K562 (cell line): ENCODE measurements around the gene EBF4. TPM values are rescaled to one million over a fixed set of nuclear protein-coding genes. Genes with fewer than 3 reads are reported as not detected.

ENCODE experiments used
- ATAC-seq: fragments of 200-7000 bp; cut with Tn5 transposase; 3 replicates; pipeline ENCODE4 v1.9.1; 2020; ENCODE audit warnings: moderate library complexity
- BruUV-seq: library from RNA; stranded (reverse); fragments of 400-500 nt; replicated peaks from 2 replicates; lab custom pipeline; 2021; lab: Mats Ljungman, UMichigan
- CTCF ChIA-PET: fragments of 300-600 bp; formaldehyde crosslinking; extraction: SDS; loops from one replicate; lab custom pipeline; 2021; ENCODE audit warnings: low intra/inter-chr PET ratio; lab: Yijun Ruan, JAX
- POLR2A ChIA-PET: fragments of 300-600, 350-650 bp; sonication (Branson Sonifier 250); formaldehyde crosslinking; extraction: SDS; loops from one replicate; lab custom pipeline; 2021; ENCODE audit warnings: antibody characterized with exemption, inconsistent platforms; lab: Yijun Ruan, JAX
- DNase-seq, 4 experiments: peaks; one replicate each; pipeline versions ENCODE4 v3.0.0 to v3.0.0-alpha.2; 2011 to 2018; ENCODE audit warnings: low spot score in 3 of 4, mixed read lengths in 3 of 4; ENCODE audit errors: extremely low read depth in 1 of 4
- FAIRE-seq: peaks from 2 replicates; lab custom pipeline; 2011; peaks lifted over from hg19 to GRCh38; lab: Jason Lieb, UNC
- H2AFZ ChIP-seq: 2 replicates; pipeline ENCODE4 v1.6.0; 2011; ENCODE audit warnings: low read depth, low read length, control low read depth, inconsistent platforms
- H3K27ac ChIP-seq: fragments of 200-600 bp; 3 replicates; pipeline ENCODE4 v1.8.0; 2011; ENCODE audit warnings: low read depth, mild to moderate bottlenecking, control low read depth, inconsistent platforms, low read length, moderate library complexity, mixed read lengths; ENCODE audit errors: extremely low read depth
- H3K27me3 ChIP-seq, 2 experiments: fragments of 300-600 bp in 1 of 2; 2 replicates in 1 of 2; 3 replicates in 1 of 2; pipeline versions ENCODE4 v1.6.0 to v1.8.0; 2011; ENCODE audit warnings: inconsistent platforms in 2 of 2, low read length in 2 of 2, mild to moderate bottlenecking in 1 of 2, mixed read lengths in 1 of 2, moderate library complexity in 1 of 2; ENCODE audit not compliant: control insufficient read depth in 2 of 2, insufficient read depth in 2 of 2
- H3K36me3 ChIP-seq: fragments of 300-600 bp; 3 replicates; pipeline ENCODE4 v1.8.0; 2011; ENCODE audit warnings: mild to moderate bottlenecking, low read length, inconsistent platforms; ENCODE audit not compliant: control insufficient read depth, insufficient read depth
- H3K4me1 ChIP-seq, 2 experiments: fragments of 200-600 bp in 1 of 2; replicated peaks in 1 of 2; 2 replicates in 1 of 2; 3 replicates in 1 of 2; pipeline versions ENCODE4 v1.5.1 to v1.8.0; 2011; ENCODE audit warnings: inconsistent platforms in 2 of 2, low read length in 2 of 2, mild to moderate bottlenecking in 1 of 2, mixed read lengths in 1 of 2, moderate library complexity in 1 of 2; ENCODE audit not compliant: control insufficient read depth in 2 of 2, insufficient read depth in 2 of 2
- H3K4me2 ChIP-seq: 2 replicates; pipeline ENCODE4 v1.6.1; 2011; ENCODE audit warnings: low read length, control low read depth, inconsistent platforms, mixed read lengths; ENCODE audit not compliant: insufficient read depth
- H3K4me3 ChIP-seq: fragments of 200-600 bp; sonication (generic), shearing (Covaris generic); 2 replicates; pipeline ENCODE4 v1.5.1; 2016; ENCODE audit warnings: control low read depth, inconsistent platforms
- H3K79me2 ChIP-seq: fragments of 200-600 bp; 3 replicates; pipeline ENCODE4 v1.8.0; 2011; ENCODE audit warnings: low read length, inconsistent platforms; ENCODE audit not compliant: control insufficient read depth, insufficient read depth
- H3K9ac ChIP-seq, 2 experiments: 2 replicates each; pipeline versions ENCODE4 v1.6.0 to v1.6.1; 2011; ENCODE audit warnings: low read depth in 2 of 2, low read length in 2 of 2, control low read depth in 1 of 2, inconsistent platforms in 1 of 2, mild to moderate bottlenecking in 1 of 2, mixed read lengths in 1 of 2; ENCODE audit not compliant: insufficient read depth in 1 of 2
- H3K9me1 ChIP-seq: one replicate; pipeline ENCODE4 v1.6.0; 2011; ENCODE audit warnings: inconsistent platforms, mild to moderate bottlenecking, low read length, moderate library complexity; ENCODE audit not compliant: control insufficient read depth, insufficient read depth
- H3K9me3 ChIP-seq: replicated peaks from 2 replicates; pipeline ENCODE4 v1.5.1; 2011; ENCODE audit warnings: low read depth, low read length, inconsistent platforms; ENCODE audit not compliant: control insufficient read depth, insufficient read depth
- H4K20me1 ChIP-seq: replicated peaks from 2 replicates; pipeline ENCODE4 v1.6.1; 2011; ENCODE audit warnings: low read length, inconsistent platforms, mixed read lengths; ENCODE audit not compliant: control insufficient read depth, insufficient read depth
- BCL6 ChIP-seq: fragments of 250-450 bp; sonication (Bioruptor Pico); IDR thresholded peaks from 2 replicates; pipeline ENCODE4 v1.4.0; 2020
- ETV1 ChIP-seq: fragments of 450-650 bp; conservative IDR thresholded peaks from 2 replicates; pipeline ENCODE4 v1.6.1; 2016; ENCODE audit warnings: missing genetic modification characterization, control low read depth, low read depth, missing compliant biosample characterization
- GTF2B ChIP-seq: IDR thresholded peaks from 2 replicates; pipeline ENCODE4 v1.6.1; 2011; ENCODE audit not compliant: insufficient read length; ENCODE audit errors: extremely low read depth
- KDM2B ChIP-seq: fragments of 250-450 bp; sonication (Bioruptor Pico); IDR thresholded peaks from 2 replicates; pipeline ENCODE4 v1.8.0; 2021; ENCODE audit warnings: mild to moderate bottlenecking, moderate library complexity
- MEIS2 ChIP-seq: fragments of 450-650 bp; IDR thresholded peaks from 2 replicates; pipeline ENCODE4 v1.6.1; 2014; ENCODE audit warnings: mild to moderate bottlenecking; ENCODE audit not compliant: partially characterized antibody
- SREBF1 ChIP-seq: fragments of 150-350 bp; IDR thresholded peaks from 2 replicates; pipeline ENCODE4 v1.6.1; 2014; ENCODE audit warnings: antibody characterized with exemption, low read depth, low read length, borderline replicate concordance
- SREBF2 ChIP-seq: sonication (generic); formaldehyde crosslinking; IDR thresholded peaks from 2 replicates; pipeline ENCODE4 v1.4.0; 2020; ENCODE audit warnings: mild to moderate bottlenecking, missing genetic modification reagents
- TAF7 ChIP-seq: fragments of 450-650 bp; IDR thresholded peaks from 2 replicates; pipeline ENCODE4 v1.6.1; 2016; ENCODE audit warnings: missing genetic modification characterization, missing compliant biosample characterization
- TEAD4 ChIP-seq, 2 experiments: sonication (generic) in 1 of 2; formaldehyde crosslinking in 1 of 2; IDR thresholded peaks; 2 replicates each; pipeline versions ENCODE4 v1.6.1 to v1.8.0; 2012 to 2022; ENCODE audit warnings: borderline replicate concordance in 1 of 2, inconsistent platforms in 1 of 2, low read length in 1 of 2, mild to moderate bottlenecking in 1 of 2, missing genetic modification reagents in 1 of 2
- ZNF224 ChIP-seq: sonication (generic); formaldehyde crosslinking; IDR thresholded peaks from 2 replicates; pipeline ENCODE4 v1.8.0; 2022; ENCODE audit warnings: mild to moderate bottlenecking, missing genetic modification reagents
- ZNF592 ChIP-seq: fragments of 450-650 bp; IDR thresholded peaks from 2 replicates; pipeline ENCODE4 v1.6.1; 2017; ENCODE audit warnings: antibody characterized with exemption, mild to moderate bottlenecking
- WGBS: fragments of 100-300 bp; shearing (Covaris generic); methylation state at CpG from one replicate; pipeline ENCODE4 v1.1.6; 2016; ENCODE audit warnings: low coverage, mixed read lengths; ENCODE audit not compliant: insufficient coverage; ENCODE audit errors: missing lambda C conversion rate; 5-methylcytosine and 5-hydroxymethylcytosine counted together
- in situ Hi-C: fragments of 300-500 bp; cut with MboI; formaldehyde crosslinking; loops from 4 replicates; pipeline ENCODE4 v1.15.0; 2018; ENCODE audit warnings: inconsistent platforms, mixed read lengths
- intact Hi-C: fragments of 100-400 bp; cut with micrococcal nuclease; formaldehyde crosslinking; loops from 2 replicates; pipeline ENCODE4 v1.14.2; 2022
- polyA plus RNA-seq, 8 experiments: library from polyadenylated mRNA; depleted of rRNA in 4 of 8; stranded (reverse) in 5 of 8; unstranded in 3 of 8; fragments of >200 nt; fragmentation: Nextera tagmentation in 2 of 8; fragmentation: Illumina TruSeq in 1 of 8; extraction: Ambion mirVana in 2 of 8; extraction: Trizol in 1 of 8; gene quantifications; 2 replicates each; pipeline versions ENCODE4 v1.2.1 to v1.2.3, GENCODE V29; 2011 to 2014; ENCODE audit warnings: inconsistent platforms in 1 of 8, missing spikeins in 1 of 8
- total RNA-seq, 7 experiments: library from RNA; depleted of rRNA in 6 of 7; stranded (reverse); fragments of >200 nt in 6 of 7; fragmentation: Illumina TruSeq in 2 of 7; extraction: Trizol in 2 of 7; gene quantifications; 2 replicates each; pipeline versions ENCODE4 v1.2.1 to v1.2.3, GENCODE V29; 2011 to 2021; ENCODE audit warnings: low replicate concordance in 1 of 7

Gene EBF4
- total and polyA plus RNA-seq, 9 of the 15 experiments (the other 6 are each of a cell fraction or from before 2014, with no cell fraction given) = 0.09 TPM; not detected in 8

- intact Hi-C loops = no loop called here
- WGBS = 0% methylated on average over 5 of the region's 5 CpGs
- no peak for FAIRE-seq
Observed at GRCh38 chr20:2701671-2702081, 9.1 kb downstream of the EBF4 start.

GRCh38 chr20:2703716-2704475 is 11.3 kb downstream of the EBF4 start:
- no peak overlapping the region for H3K4me3 ChIP-seq
- in situ Hi-C loops (no loop called here), intact Hi-C loops (no loop called here)
- CTCF ChIA-PET = no interaction called here
- no peak overlapping the region for H3K4me2 ChIP-seq
- no peak overlapping the region for H2AFZ ChIP-seq
- no peaks in the 10 kb centered on the region for H3K79me2 ChIP-seq
- H3K36me3 ChIP-seq = no peaks in the 10 kb centered on the region
- WGBS = 1% methylated on average over 7 of the region's 8 CpGs
- DNase-seq (no peak), ATAC-seq (no peak), FAIRE-seq (no peak)
- no peaks in the 10 kb centered on the region; the same call in 1 of the 2 replicates for H4K20me1 ChIP-seq
- H3K27ac ChIP-seq = no peak overlapping the region
- no TSS peak for BruUV-seq
- peaks cover 0 to 61% of the 10 kb centered on the region in 2 experiments; a peak in 2 of 5 replicates for H3K27me3 ChIP-seq
- no peaks in the 10 kb centered on the region for H3K9me1 ChIP-seq
- no peaks in the 10 kb centered on the region for H3K9me3 ChIP-seq
- H3K9ac ChIP-seq = no peak overlapping the region
- POLR2A ChIA-PET = no interaction called here
- no peaks in the 10 kb centered on the region for H3K4me1 ChIP-seq
- TF ChIP-seq BCL6 (CRISPR knock-in tag) (no peak), ZNF592 (no peak), SREBF2 (CRISPR knock-in tag) (no peak), ZNF224 (no peak), GTF2B (no peak), TEAD4 (IDR thresholded peaks at IDR 0.05; ENCODE audit: low read length) (no peak), TEAD4 (CRISPR knock-in tag; IDR thresholded peaks at IDR 0.05; ENCODE audit: borderline replicate concordance) (no peak), SREBF1 (no peak), KDM2B (CRISPR knock-in tag) (no peak)

More at GRCh38 chr20:2701671-2702081, 9.1 kb downstream of the EBF4 start:
- no peak overlapping the region for H3K9ac ChIP-seq
- H3K36me3 ChIP-seq = no peaks in the 10 kb centered on the region
- H3K79me2 ChIP-seq = no peaks in the 10 kb centered on the region
- no TSS peak for BruUV-seq
- POLR2A ChIA-PET = interaction anchor here (1.1 kb wide), 1 partner anchor 231 kb away, joined by 4 read pairs; the partner anchor contains the start of gene SNRPB
- in situ Hi-C loops = no loop called here
- CTCF ChIA-PET = no interaction called here
- DNase-seq (no peak), ATAC-seq (no peak)
- H3K4me3 ChIP-seq = no peak overlapping the region
- peaks cover 3 to 64% of the 10 kb centered on the region in 2 experiments; a peak in 4 of 5 replicates for H3K27me3 ChIP-seq
- no peaks in the 10 kb centered on the region for H3K9me1 ChIP-seq
- H3K4me1 ChIP-seq = no peaks in the 10 kb centered on the region
- no peak for TF ChIP-seq ETV1
- TF ChIP-seq MEIS2 = no peak
- no peak for TF ChIP-seq TAF7 (tag)
- no peak overlapping the region for H3K4me2 ChIP-seq
- H3K9me3 ChIP-seq = no peaks in the 10 kb centered on the region
- no peaks in the 10 kb centered on the region; the same call in 1 of the 2 replicates for H4K20me1 ChIP-seq
- H3K27ac ChIP-seq = no peak overlapping the region
- H2AFZ ChIP-seq = no peak overlapping the region
